PC-3 (cell line): Measurements from ENCODE around the gene ASPN.

ENCODE experiments used
- CTCF ChIP-seq: fragments of 300-600 bp; sonication (generic); conservative IDR thresholded peaks from 2 replicates; pipeline ENCODE4 v1.5.1; 2017; ENCODE audit warnings: antibody characterized with exemption, low read depth, mild to moderate bottlenecking, low read length
- EZH2 ChIP-seq: fragments of 300-600 bp; sonication (generic); IDR thresholded peaks from one replicate; pipeline ENCODE4 v1.6.1; 2017; ENCODE audit warnings: antibody characterized with exemption, mild to moderate bottlenecking, low read length; ENCODE audit not compliant: unreplicated experiment
- EZH2phosphoT487 ChIP-seq: fragments of 300-600 bp; sonication (generic); IDR thresholded peaks from 2 replicates; pipeline ENCODE4 v1.6.1; 2018; ENCODE audit warnings: mild to moderate bottlenecking, antibody characterized with exemption, low read length, borderline replicate concordance

DNA sequence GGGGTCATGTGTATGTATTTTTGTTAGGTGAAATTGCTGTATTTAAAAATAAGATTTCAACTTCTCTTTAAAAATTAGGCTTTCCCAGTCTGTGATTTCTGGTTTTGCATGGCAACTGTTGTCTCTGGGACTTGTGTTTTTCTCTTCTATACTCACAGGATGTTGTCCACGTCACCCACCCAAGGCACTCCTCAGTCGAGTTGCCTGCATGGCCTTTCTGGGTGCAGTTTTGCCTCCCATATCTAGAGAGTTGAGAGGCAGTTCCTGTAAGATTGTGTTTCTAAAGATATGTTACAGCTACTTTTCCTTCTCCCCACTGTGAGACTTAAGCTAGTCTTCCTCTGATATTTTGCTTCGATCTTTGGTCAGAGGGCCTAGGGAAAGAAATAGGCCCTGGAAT lies 2.3 kb upstream of the ASPN start:
- TF ChIP-seq CTCF (no peak), EZH2phosphoT487 (no peak), EZH2 (no peak)
